ENCODE data around the gene DACT3.
A peak's percentile ranks its signal among the peaks of the same experiment; 100 is the strongest.

The DACT3 gene

DNA sequence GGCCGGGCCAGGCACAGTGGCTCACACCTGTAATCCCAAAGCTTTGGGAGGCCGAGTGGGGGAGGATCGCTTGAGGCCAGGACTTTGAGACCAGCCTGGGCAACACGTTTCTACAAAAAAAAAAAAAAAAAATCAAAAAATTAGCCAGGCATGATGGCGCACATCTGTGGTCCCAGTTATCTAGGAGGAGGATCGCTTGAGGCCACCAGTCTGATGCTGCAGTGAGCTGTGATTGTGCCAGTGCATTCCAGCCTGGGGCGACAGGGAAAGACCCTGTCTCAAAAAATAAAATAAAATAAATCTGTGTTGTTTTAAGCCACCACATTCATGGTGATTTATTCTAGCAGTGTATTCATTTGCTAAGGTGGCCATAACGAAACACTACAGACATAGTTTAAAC, 4.1 kb upstream of the DACT3 start:
- no peak for DNase-seq

DNA sequence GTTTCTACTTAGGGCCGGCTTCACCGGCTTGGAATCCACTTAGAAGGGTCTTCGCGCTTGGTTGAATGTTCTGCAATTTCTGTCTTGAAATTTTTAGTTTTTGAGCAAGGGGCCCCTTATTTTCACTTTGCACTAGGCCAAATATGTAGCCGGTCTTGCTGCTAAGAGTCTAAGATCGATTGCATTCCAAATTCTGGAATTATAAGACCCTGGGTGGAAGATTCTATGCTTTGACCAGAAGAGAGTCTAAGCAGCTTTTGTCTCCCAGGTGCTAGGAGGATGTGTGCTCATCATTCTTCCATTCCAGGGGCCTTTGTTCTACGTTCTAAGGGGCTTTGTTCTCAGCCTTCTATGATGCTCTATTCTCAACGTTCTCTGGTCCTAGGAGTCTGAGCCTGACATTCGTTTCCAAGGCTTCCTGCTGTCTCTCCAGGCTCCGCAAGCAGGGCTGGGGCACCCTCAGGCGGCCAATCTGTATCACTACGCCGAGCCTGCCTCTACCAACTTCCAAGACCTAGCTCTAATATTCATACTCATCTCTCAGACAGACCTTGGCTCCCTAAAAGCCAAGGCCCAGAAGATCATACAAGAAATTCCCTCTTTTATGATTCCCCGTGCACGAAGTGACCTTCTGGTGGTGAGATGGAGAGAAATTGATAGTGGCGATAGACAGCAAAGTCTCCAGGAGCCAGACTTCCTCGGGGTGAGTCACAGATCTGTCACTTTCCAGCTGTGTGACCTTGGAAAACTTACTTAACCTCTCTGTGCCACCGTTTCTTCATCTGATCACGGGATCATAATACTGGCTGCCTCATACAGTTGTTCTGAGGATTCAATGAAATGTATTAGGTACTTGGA, 982 bp upstream of the DACT3 start:
- DNase-seq = peak; percentile 88

DNA sequence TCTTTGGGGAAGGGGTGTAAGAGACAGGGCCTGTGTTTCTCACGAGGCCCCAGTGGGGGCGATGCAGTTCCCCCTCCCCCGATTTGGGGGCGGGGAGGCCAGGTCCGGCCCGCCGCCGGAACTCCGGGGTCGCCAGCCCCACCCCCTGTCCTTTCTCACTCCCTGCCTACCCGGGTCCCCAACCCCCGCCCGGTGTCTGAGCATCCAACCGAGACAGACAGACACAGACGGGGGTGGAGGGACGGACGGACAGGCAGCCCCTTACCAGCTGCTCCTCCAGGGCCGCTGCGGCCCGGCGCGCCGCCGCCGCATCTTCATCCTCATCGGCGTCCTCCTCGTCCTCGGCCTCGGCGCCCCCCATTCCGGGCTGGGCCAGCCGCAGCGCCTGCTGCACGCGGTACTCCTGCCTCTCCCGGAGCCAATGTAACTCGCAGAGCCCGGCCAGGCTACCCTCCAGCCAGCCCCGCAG, 397 bp downstream of the DACT3 start:
- no peak for DNase-seq

DNA sequence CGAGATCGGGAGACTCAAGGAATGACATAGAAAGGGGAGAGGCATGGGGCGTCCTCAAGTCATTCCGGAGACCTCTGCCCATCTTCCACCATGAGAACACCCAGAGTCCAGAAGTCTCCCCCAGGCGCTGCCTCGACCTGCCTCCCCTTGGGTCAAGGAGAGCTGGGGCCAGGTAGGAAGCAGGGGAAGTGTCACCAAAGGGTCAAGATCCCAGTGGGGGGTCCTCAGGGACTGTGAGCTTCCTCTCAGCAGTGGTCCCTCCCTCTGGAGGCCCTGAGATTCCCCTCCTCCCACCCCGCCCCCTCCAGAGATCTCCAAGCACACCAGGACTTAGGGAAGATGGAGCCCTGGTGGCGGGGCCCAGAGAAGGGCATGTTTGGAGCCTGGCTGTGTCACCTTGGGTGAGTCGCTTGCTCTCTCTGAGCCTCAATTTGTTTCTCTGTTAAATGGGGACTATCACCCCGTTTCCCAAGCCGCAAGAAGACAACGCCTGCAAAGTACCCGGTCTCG, 919 bp downstream of the DACT3 start:
- no peak for DNase-seq

DNA sequence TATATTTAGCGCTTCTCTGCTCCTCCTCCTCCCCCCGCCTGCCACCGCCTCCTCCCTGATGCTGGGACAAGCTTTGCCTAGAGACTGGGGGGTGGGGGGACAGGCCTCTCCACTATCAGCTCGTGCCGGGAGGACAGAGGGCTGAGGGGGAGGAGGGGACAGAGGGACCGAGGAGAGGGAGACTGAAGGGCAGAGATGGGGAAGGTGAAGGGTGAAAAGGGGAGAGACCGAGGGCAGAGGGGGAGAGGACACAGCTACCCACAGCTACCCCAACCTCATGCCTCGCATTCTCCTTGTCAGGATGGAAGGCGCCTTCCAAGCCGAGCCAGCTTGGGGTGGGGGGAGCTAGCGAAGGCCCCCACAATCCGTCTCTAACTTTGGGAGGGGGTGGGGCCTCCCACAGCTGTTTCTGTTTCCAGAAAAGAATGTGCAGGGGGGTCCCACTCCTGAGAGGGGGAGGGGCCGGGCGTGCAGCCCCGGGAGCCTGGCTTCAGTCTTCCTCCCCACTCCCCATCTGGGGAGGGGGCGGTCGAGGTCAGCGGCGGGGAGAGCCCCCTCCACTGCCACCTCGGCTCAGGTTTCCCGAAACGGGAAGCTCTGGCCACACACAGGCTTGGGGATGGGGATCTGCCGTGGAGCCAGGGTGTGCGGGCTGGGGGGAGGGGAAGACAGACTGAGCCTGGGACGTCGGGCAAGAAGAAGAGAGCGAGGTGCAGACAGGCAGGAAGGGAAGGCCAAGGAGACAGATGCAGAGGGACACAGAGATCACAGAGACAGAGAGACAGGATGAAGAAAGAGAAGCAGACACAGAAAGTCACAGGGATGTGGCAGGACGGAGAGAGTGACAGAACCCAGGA, 1.6 kb downstream of the DACT3 start:
- no peak for DNase-seq

DNA sequence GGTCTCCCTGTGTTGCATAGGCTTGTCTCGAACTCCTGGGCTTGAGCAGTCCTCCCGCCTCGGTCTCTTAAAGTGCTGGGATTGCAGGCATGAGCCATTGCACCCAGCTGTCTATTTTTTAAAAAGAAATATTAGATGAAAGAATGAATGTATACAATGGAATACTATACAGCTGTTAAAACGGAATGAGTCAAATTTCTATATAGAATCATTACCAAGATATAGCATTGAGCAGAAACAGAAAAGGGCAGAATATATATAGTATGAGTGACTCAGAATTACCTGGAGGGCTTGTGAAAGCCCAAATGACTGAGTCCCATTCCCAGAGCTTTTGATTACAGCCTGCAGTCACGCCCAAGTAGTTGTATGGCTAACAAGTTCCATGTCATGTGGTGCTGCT, 4.4 kb downstream of the DACT3 start:
- no peak for DNase-seq

DNA sequence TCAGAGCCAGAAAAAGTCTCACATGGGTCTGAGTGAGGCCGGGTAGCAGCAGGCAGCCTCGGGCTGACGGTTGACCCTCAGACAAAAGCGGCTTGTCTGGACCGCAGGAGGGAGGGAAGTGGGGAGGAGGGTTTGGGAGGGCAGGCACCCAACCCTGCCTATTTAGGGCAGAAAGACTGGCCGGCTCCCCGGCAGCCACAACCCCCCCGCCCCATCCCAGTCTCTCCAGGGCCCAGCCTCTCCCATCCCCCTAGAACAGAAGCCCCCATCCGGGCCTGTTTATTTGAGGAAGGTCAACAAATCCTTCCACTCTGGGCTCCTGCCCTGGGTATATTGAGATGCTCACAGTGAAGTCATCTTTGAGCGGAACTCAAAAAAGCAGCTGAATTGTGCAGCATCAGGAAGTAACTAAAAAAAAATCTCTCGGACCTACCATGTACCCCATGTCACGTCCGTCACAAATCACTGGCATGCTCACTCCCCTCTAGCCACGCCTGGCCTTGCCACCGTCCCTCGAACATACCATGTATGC, 6.3 kb downstream of the DACT3 start:
- DNase-seq = no peak

DNA sequence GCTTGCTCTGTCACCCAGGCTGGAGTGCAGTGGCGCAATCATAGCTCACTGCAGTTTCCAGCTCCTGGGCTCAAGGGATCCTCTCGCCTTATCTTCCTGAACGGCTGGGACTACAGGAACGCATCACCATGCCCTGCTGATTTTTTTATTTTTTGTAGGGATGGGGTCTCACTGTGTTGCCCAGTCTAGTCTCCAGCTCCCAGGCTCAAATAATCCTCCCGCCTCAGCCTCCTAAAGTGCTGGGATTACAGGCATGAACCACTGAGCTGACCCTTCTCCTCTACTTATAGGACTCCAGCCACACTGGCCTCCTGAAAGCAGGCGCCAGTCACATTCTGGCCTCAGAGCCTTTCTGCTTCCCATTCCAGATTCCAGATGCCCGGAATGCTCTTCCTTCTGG, 10.5 kb downstream of the DACT3 start:
- DNase-seq = no peak

DNA sequence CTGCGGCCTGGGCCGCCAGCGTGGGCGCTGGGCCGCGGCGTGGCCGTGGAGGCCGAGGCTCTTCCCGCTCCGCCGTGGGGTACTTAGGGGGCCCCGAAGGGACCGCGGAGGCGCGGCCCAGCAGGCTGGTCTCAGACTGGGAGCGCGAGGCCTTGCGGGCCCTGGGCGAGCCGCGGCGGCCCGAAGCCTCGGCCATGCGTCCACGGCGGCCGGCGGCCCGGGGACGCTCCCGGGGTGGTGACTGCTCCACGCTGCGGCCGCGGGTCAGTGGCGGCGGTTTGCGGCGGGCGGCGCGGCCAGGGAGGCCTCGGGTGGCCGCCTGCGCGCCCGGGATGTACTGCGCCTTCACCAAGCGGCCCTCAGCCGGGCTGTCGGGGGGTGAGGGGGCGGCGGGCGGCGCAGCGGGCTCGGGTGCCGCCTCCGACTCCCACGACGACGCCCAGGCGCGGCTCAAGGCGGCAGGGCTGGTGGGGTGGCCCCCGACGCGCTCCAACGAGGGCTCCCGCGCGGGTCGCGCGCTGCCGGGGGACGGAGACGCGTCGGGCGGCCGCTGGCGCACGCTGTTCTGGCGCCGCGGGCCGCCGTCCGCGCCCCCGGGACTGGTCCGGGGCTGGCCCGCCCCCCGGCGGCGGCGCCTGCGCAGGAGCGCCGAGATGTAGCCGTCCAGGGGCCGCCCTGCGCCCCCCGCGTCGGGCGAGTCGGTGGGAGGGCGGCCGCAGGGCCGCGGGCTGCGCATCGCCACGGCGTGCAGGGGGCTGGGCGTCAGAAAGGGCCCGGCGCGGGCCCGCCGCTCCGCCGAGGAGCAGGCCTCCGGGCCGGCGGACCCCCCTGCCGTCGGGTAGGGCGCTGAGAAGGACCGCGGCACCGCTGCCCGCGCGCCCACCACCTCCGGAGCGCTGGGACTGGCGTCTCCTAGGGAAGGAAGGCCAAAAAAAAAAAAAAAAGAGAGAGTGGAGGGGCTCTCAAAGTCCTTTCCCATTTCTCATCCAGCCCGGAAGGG, 11.7 kb downstream of the DACT3 start:
- DNase-seq = no peak

DNA sequence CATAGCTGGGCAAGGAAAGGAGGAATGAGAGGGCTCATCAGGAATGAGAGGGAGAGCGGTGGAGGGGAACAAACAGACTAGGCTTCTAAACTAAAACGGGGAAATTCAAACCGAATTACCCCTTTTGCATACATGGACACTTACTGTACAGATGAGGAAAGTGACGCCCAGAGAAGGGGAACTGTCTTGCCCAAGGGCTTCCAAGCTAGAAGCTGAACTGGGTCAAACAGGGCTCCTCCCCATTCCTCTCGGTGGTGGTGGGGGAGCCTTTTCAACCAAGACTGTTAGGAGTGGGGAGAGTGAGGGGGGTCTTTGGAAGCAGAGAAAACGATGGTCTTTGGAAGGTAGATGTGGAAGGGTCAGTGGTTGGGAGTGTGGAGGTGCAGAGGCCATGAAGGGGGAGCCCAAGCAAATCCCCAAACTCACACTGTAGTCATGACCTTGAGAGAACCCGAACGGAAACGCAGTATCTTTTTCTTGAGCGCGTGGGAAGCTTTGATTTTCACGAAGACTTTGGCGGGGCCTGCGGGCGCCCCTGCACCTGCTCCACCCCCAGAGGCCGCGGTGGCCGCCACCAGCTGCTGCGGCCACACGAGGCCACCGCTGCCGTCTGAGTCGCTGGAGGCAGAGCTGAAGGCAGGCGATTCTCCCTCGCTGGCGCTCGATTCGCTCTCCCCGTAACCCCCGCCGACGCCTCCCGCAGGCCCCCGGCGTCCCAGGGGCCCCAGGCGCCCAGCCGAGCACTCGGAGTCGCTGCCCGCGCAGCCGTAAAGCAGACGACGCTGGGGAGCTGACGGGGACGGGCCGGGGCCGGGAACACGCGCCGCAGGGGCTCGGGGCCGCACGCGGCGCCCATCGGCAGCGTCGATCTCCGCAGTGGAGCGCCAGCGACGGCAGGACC, 12.7 kb downstream of the DACT3 start:
- peak; percentile 81 for DNase-seq

DNA sequence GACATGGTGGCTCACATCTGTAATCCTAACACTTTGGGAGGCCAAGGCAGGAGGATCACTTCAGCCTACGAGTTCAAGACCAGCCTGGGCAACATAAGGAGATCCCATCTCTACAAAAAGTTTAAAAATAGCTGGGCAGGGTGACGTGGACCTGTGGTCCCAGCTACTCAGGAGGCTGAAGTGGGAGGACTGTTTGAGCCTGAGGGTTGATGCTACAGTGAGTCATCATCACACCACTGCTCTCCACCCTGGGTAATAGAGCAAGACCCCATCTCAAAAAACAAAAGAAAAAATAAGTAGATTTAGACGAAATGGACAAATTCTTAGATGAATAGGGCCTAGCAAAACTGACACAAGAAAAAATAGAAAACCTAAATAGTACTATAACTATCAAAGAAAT, 14.6 kb downstream of the DACT3 start:
- DNase-seq = no peak

DNA sequence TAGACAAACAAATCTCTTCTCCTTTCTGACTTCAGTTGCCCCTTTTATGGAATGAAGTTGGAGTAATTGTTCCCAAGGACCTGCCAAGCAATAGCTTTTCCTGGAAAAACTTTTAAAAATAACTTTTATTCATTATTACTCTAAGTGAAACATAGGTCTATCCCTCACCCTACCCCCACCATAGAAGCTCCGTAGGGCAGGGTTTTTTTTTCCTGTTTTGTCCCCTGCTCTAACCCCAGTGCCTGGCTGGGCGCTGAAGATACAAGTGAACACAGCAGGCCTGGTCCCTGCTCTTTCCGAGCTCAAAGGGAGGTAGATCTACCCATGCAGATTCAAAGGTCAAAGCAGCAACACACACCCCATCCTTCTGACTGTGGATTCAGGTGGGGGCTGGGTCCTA, 16.3 kb downstream of the DACT3 start:
- DNase-seq = no peak

DNA sequence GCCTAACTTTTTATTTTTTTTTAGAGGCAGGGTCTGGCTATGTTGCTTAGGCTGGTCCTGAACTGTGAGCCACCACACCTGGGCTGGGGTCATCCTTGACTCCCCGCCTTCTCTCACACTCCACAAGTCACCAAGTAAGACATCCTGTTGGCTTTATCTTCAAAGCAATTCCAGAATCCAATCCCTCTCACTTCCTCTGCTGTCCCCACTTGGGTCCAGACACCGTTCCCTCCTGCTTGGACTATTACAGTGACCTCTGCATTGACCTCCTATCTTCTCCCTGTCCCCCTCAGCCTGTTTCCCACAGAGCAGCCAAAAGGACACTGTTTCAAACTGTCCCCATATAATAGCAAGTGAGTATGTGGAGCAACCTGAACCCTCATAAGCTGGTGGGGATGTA, 20.3 kb downstream of the DACT3 start:
- DNase-seq = no peak

DNA sequence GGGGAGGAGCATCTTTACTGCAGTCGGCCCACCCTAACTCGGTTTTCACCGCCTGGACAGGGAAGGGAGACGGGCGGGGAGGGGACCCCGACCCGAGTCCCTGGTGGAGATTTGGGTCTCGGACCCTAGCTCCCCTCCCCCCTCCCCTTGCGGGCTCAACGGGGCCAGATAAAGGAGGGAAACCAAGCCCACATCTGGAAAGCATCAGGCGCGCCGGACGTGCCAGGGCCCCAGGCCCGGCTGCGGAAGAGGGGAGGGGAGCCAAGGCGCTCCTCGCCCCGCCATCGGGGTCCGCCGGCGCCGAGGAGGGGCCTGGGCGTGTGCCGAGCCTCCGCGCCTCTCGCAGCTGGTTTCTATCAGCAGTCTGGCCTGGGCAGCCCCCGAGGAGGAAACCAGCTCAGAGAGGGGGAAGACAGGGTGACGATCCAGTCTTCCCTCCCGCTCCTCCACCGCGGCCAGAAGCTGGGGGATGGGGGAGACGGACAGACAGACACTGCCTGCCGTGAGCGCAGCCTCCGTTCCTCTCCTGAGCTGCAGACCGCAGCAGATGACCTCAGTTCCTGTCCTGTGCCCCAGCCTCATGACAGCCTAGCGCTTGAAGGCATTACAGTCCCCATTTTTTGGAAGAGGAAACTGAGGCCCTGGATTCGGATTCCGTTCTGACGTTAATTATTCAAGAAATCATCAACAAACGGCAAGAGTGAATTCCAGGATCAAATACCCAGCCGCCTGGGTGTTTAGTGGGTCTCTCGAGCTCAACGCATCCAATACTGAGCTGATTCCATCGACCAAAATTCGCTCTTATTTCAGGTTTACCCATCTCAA, 21.4 kb downstream of the DACT3 start:
- peak; percentile 83 for DNase-seq

DNA sequence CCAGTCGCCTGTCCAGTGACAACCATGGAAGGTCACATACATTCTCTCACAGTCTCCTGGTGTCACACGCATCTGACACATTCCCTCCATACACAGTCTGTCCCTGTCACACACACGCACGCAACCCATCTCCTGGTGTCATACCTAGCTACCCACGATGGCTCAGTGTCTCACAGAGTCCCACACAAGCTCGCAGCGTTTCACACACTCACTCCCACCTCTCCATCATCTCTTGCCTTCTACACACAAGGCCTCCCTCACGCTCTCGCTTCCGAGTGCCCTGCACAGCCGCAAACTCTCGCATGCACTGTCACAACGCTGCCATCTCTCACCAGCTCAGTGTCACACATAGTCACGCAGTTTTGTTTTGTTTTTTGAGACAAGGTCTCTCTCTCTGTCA, 23.8 kb downstream of the DACT3 start:
- DNase-seq = no peak

DNA sequence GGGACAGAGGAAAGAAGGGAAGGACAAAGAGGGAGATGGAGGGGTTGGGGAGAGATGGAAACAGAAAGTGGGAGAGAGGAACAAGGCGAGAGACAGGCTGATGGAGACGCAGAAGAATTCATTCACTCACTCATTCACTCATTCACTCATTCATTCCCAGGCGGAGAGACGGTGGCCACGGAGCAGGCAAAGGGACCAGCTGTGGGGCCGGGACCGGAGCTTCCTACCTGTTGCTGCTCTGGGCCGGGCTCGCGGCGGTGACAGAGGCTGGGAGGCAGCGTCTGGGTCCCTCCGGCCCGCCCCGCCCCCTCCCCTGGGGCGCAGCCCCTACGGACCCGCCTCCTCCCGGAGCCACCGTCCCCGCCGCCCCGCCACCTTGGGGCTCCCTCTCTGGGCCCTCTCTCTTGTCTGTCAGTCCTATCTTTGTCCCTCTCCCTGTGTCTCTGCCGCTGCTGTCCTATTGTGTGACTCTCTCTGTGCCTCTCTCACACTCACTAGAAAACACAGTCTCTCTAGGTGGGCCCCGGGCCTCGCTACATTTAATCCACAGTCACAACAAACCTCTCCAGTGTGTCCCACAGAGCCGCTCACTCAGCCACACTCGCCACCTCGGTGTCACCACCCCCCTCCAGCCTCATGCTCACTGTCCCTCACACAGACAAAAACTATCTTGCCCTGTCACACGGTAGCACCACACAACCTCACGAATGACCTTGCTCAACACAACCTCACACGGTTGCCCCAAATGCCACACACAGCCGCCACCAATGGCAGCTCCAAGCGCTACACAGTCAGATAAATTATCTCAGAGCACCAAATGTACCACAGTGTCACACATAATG, 24.8 kb downstream of the DACT3 start, which contains the start of gene GNG8:
Gene GNG8 (minus strand): TSS at position 283 of the 842 bp plus-strand sequence. CDS start 1,520 bp downstream, outside the sequence.
- DNase-seq = no peak

DNA sequence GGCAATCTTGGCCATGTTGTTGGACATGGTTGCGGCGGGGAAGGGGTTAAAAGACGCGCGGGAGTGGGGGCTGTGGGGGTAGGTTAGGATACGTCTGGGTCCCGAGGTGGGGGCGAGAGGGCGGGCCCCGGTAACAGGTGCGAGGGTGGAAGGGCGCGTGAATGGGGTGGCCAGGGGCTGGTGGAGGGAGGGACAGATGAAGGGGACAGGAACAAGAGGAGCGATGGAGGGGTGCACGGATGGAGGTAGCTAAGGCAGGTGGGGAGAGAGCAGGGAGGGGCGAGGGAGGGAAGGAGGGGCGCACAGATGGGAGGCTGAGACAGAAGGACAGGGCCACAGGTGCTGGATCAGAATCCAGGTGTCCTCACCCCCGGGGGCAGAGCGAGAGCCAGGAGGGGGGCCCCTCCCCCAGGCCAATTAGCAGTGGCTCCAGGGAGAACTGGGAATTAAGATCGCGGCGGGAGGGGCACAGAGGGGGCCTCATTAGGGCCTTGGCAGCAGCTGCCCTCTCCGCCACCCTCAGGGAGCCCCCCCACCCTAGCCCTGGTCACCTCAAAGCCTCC, 26.2 kb downstream of the DACT3 start:
- no peak for DNase-seq

DNA sequence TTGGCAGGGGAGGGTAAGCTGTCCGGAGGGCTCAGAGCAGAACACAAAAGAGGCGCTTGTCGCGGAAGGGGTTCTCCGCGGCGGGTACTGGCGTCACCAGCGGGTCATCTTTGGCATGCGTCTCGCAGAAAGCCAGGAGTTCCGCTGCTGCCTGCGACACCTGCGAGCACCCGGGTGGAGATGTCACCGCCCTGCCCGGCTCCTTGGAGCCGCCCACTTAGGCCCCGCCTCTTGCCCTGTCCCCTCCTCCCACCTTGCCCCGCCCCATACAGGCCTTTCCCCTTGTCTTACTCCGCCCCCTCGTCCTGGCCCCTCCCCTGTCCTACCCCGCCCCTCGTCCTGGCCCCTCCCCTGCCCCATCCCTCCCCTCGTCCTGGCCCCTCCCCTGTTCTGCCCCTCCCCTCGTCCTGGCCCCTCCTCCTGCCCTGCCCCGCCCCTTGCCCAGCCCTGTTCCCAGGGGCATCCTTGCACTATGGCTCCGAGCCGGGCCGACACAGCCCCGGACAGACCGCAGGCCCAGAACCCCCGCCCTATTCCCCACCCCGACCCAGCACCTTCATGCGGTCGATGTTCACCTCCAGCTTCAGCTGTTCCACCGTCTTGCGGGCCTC, 26.8 kb downstream of the DACT3 start:
- DNase-seq = peak; percentile 92
